HG03159 (cell line): ENCODE results near the gene AUTS2.
"Not testable (repeated sequence)": the region's sequence is repeated elsewhere in the genome, so short reads cannot be mapped to it uniquely, and the experiment has no call there.

Source experiments
- ATAC-seq: cut with Tn5 transposase; IDR thresholded peaks from one replicate; pipeline ENCODE4 v1.9.1; 2021; ENCODE audit warnings: mild to moderate bottlenecking, moderate library complexity; ENCODE audit not compliant: unreplicated experiment

The AUTS2 gene

GRCh38 chr7:70353330-70353945, 755.2 kb downstream of the AUTS2 start:
- no peak for ATAC-seq

- no peak for ATAC-seq
Measured at GRCh38 chr7:70353946-70354335, 755.7 kb downstream of the AUTS2 start.

- ATAC-seq = no peak
Measured at GRCh38 chr7:70354409-70355169, 756.3 kb downstream of the AUTS2 start.

- no peak for ATAC-seq
Measured at GRCh38 chr7:70355198-70356020, 757.1 kb downstream of the AUTS2 start.

GRCh38 chr7:70356085-70356786, 758.0 kb downstream of the AUTS2 start:
- no peak for ATAC-seq

GRCh38 chr7:70356787-70357328, 758.6 kb downstream of the AUTS2 start:
- ATAC-seq = no peak

GRCh38 chr7:70360557-70360956, 762.3 kb downstream of the AUTS2 start:
- no peak for ATAC-seq

- no peak for ATAC-seq
Measured at GRCh38 chr7:70361821-70362220, 763.5 kb downstream of the AUTS2 start.

GRCh38 chr7:70364393-70364792, 766.1 kb downstream of the AUTS2 start:
- ATAC-seq = not testable (repeated sequence)

- ATAC-seq = no peak
Measured at GRCh38 chr7:70371652-70372051, 773.4 kb downstream of the AUTS2 start.

- ATAC-seq = no peak
Measured at GRCh38 chr7:70372768-70373515, 774.7 kb downstream of the AUTS2 start.

- ATAC-seq = no peak
Measured at GRCh38 chr7:70374772-70375533, 776.7 kb downstream of the AUTS2 start.

GRCh38 chr7:70376561-70377031, 778.3 kb downstream of the AUTS2 start:
- ATAC-seq = no peak

- no peak for ATAC-seq
Measured at GRCh38 chr7:70377957-70378356, 779.7 kb downstream of the AUTS2 start.

- ATAC-seq = no peak
Measured at GRCh38 chr7:70379210-70379609, 780.9 kb downstream of the AUTS2 start.

- ATAC-seq = no peak
Measured at GRCh38 chr7:70380421-70381015, 782.2 kb downstream of the AUTS2 start.

GRCh38 chr7:70383066-70383782, 784.9 kb downstream of the AUTS2 start:
- no peak for ATAC-seq

- ATAC-seq = no peak
Measured at GRCh38 chr7:70384024-70384423, 785.7 kb downstream of the AUTS2 start.
